AG09309 (cell line): ENCODE results near the gene ADK.

Experiments
- DNase-seq: peaks from one replicate; pipeline ENCODE4 v3.0.0-alpha.2; 2010; ENCODE audit warnings: low read depth
- H3K4me3 ChIP-seq: 2 replicates; pipeline ENCODE4 v1.5.1; 2011; ENCODE audit warnings: mild to moderate bottlenecking, low read depth, low read length, moderate library complexity; ENCODE audit not compliant: control insufficient read depth
- TF ChIP-seq, protein P1 (sequence below): IDR thresholded peaks from 2 replicates; pipeline ENCODE4 v1.5.1; 2011; ENCODE audit warnings: mild to moderate bottlenecking, low read depth, low read length, inconsistent platforms; ENCODE audit not compliant: insufficient read depth, control insufficient read depth; ENCODE audit errors: missing control alignments

ADK gene

DNA sequence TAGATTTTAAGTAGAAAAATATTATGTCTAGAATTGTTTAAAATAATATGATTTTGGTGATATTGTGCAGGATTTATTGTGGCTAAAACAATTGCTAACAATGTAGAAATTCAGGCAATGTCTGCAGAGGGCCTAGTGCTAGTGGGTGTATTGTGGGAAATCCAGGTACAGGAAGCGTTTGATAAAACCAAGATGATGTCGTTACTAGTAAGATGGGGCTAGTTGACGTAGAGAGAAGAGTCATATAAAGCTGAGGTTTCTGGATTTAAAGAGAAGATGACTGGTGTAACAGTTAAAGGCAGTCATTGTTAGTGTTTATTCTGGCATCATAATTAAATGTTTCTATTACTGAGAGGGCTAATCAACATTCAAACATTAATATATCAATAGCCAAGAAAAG, 43.5 kb downstream of the ADK start:
- no peak for DNase-seq
- no peak overlapping the region for H3K4me3 ChIP-seq
- TF ChIP-seq, protein P1, sequence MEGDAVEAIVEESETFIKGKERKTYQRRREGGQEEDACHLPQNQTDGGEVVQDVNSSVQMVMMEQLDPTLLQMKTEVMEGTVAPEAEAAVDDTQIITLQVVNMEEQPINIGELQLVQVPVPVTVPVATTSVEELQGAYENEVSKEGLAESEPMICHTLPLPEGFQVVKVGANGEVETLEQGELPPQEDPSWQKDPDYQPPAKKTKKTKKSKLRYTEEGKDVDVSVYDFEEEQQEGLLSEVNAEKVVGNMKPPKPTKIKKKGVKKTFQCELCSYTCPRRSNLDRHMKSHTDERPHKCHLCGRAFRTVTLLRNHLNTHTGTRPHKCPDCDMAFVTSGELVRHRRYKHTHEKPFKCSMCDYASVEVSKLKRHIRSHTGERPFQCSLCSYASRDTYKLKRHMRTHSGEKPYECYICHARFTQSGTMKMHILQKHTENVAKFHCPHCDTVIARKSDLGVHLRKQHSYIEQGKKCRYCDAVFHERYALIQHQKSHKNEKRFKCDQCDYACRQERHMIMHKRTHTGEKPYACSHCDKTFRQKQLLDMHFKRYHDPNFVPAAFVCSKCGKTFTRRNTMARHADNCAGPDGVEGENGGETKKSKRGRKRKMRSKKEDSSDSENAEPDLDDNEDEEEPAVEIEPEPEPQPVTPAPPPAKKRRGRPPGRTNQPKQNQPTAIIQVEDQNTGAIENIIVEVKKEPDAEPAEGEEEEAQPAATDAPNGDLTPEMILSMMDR = no peak

DNA sequence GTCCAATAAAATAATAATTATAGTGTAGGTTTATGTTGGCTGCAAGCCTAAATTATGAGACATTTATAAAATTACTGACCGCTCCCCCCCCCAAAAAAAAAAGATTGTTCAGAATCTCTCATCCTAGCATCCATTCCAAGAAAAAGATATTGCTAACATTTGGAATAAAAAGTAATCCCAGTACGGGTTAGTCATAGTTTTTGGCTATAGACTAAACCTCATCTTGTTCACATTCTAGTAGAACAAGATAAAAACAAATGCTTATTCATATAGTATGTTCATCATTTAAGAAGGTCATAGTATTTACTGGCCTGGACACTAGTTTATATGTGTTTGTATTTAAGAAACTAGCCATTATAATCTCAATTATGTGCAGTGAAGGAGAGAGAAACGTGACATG, 44.0 kb downstream of the ADK start:
- TF ChIP-seq, protein P1 = no peak
- no peak for DNase-seq
- no peak overlapping the region for H3K4me3 ChIP-seq

DNA sequence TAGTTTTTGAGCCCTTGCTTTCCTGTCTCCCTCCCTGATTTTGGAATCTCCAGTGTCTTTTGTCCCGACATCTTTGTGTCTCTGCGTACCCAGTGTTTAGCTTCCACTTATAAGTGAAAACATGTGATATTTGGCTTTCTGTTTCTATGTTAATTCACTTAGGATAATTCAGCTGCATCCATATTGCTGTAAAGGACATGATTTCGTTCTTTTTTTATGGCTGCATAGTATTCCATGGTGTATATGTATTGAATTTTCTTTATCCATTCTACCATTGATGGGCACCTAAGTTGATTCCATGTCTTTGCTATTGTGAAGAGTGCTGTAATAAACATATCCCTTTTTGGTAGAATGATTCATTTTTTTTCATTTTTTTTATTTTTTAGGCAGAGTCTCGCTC, 48.3 kb downstream of the ADK start:
- TF ChIP-seq, protein P1 = no peak
- no peak overlapping the region for H3K4me3 ChIP-seq
- no peak for DNase-seq

DNA sequence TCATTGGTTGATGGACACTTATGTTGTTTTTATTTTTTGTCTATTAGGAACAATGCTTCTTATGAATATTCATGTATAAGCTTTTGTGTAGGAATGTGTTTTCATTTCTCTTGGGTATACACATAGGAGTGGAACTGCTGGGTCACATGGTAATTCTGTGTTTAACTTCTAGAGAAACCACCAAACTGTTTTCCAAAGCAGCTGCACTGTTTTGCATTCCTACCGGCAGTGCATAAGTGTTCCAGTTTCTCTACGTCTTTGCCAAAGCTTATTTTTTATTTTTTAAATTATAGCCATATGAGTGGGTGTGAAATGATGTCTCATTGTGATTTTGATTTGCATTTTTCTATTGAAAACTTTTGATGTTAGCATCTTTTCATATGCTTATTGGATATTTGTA, 51.3 kb downstream of the ADK start:
- DNase-seq = no peak
- H3K4me3 ChIP-seq = no peak overlapping the region
- TF ChIP-seq, protein P1 = no peak

DNA sequence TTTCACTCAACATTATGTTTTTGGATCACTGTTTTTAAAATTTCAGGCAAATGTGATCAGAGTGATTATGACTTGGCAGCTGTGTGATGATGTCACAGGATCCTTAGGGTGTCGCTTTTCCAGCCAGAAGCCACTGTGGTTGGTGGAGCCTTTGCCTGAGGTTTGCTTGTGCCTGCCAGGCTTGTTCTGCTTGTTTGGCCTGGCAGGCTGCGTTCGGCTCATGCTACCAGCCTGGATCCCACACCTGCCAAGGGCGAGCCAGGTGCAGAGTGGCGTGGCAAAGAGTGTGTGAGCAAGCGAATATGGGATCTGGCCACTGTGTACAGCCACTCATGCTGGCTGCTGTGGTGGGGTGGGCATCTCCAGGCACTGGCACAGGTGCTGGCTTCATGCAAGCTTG, 55.7 kb downstream of the ADK start:
- TF ChIP-seq, protein P1 = no peak
- H3K4me3 ChIP-seq = no peak overlapping the region
- no peak for DNase-seq

DNA sequence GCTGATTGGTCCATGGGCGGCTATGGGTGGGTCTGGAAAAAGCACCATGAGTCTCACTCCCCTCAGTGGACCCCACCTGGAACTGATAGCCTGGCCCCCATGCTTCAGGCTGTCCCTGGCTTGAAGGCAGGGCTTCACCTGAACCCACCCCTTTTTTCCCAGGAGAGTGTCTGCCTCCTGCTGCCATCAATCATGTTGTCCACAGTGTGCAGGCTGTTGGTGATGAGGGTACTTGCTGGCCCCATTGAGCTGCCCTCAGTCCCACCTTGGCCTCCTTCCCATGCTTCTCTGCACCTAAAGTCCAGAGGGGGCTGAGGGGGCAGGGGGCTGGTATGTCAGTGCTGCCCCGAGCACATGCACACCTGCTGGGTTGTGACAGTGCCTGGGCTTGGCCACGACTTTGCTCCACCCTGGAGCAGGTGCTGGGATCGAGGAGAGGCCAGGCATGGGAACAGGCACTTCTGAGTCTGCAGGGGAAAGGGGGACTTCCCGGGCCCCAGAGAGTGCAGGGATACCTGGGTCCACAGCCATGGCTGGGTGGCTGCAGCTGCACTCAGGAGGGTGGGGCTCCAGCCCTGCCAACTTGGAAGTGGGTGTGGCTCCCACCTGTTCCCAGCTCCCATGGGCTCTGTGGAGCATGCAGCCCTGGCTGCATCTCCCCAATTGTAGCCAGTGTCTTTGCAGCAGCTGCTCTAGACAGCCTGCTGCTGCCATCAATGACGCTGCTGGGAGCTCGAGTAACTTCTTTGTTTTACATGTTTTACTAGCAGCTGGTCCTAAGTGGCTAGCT, 56.9 kb downstream of the ADK start:
- no peak overlapping the region for H3K4me3 ChIP-seq
- DNase-seq = no peak
- TF ChIP-seq, protein P1 = no peak

DNA sequence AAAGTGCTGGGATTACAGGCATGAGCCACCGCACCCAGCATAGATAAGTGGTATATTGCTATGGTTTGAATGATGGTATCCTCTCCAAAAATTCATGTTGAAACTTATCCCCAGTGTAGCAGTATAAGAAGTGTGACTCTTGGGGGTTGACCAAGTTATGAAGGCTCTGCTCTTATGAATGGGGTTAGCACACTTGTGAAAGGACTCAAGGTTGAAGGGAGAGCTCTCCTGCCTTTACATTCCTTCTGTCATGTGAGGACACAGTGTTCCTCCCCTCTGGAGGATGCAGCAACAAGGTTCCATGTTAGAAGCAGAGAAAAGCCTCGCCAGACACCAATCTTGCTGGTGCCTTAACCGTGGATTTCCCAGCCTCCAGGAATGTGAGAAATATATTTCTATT, 58.0 kb downstream of the ADK start:
- no peak for DNase-seq
- H3K4me3 ChIP-seq = no peak overlapping the region
- TF ChIP-seq, protein P1 = no peak
